Ureter (tissue), 1 donor: Measurements from ENCODE around the gene GADD45B. TPM values are rescaled to one million over a fixed set of nuclear protein-coding genes. Genes with fewer than 3 reads are reported as not detected.
"Not testable (repeated sequence)": the region's sequence is repeated elsewhere in the genome, so short reads cannot be mapped to it uniquely, and the experiment has no call there.

Source experiments
- DNase-seq: peaks from one replicate; pipeline ENCODE4 v3.0.0-alpha.2; 2020; ENCODE audit warnings: low spot score
- total RNA-seq: library from RNA; stranded (reverse); gene quantifications from one replicate; pipeline ENCODE4 v1.2.4, GENCODE V29; 2023
- donor health status: DM: yes; HTN: yes; CAD: no.

GADD45B gene
- total RNA-seq, 1 donor from 2014 or later, result 55.3 TPM

GRCh38 chr19:2514981-2515518 lies 39.1 kb downstream of the GADD45B start:
- DNase-seq, result no peak

GRCh38 chr19:2516727-2517126 lies 40.8 kb downstream of the GADD45B start:
- no peak for DNase-seq

DNA sequence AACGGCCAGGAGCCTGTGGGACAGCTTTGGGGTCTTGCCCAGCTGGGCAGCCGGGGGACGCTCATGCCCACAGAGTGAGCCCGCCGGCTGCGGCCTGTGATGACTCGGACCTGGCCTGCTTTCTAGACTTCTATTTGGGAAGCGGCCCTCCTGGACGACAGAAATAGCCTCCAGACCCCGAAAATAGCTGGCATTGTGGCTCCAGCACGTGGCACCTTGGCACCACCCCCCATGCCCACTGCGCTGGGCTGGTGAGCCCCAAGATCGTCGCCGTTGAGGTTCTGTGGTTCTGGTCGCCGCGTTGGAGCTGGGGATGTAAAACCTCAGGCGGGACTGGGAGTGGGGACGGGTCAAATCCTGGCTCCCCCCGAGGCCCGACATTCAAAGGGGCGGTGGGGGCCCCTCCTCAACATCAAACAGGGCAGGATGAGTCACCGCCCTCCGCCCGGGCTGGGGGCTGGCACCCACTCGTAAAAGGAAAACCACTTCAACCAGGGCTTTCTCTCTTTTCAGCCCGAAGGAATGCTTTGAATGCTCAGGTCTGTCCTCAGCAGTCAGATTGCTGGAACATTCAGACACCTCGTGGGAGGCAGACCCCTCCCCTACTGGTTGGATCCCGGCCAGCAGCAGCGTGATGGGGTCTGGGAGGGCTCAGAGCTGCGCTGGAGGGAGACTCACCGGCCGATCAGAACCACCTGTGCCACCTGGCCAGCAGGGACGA lies 42.1 kb downstream of the GADD45B start:
- DNase-seq, result no peak

- not testable (repeated sequence) for DNase-seq
These were observed 42.9 kb downstream of the GADD45B start for GRCh38 chr19:2518856-2519255.

- no peak for DNase-seq
These were observed 43.6 kb downstream of the GADD45B start for GRCh38 chr19:2519482-2519881.

DNA sequence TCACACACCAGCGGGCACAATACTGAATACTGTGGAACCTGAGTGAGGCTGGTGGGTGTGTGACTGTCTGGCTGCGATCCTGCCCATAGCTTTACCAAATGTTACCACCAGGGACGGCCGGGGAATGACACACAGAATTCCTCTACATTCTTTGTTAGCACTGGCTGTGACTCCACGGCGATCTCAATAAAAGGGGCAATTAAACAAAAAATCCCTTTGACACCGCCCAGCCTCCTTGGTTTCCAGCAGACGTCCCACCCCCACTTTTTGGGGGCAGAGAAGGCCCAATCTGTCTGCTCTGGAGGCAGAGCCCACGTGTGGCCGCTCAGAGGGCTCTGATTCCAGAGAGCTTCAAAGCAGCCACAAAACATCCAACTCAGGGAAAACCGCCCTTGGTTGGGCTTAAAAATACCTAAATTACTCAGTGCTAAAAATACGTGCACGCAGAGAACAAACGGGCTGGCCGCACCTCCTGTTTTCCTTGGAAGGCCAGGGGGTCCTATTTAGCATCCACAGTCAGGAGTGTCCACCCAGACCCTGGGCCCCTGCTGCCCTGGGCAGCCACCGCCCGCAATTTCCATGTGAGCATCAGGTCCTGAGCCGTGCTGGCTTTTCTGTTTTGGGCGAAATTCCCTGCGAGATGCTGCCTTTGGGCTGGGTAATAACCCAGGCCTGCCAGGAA lies 47.8 kb downstream of the GADD45B start:
- DNase-seq, result no peak

DNA sequence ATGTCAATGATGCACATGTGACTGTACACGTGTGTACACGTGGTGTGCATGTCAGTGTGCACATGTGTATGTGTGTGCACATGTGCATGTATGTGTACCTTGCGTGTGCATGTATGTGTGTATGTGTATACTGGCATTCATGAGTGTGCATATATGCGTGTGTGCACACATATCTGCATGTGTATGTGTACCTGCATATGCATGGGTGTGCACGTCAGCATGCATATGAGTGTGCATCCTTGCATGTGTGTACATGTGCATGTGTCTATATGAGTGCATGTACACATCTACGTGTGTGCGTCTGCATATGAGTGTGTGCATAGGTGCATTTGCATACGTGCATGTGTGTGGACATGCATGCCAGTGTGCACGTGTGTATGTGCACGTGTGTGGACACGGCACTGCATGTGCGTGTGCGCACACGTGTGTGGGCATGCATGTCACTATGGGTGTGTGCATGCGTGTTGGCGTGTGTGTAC lies 48.5 kb downstream of the GADD45B start:
- no peak for DNase-seq

DNA sequence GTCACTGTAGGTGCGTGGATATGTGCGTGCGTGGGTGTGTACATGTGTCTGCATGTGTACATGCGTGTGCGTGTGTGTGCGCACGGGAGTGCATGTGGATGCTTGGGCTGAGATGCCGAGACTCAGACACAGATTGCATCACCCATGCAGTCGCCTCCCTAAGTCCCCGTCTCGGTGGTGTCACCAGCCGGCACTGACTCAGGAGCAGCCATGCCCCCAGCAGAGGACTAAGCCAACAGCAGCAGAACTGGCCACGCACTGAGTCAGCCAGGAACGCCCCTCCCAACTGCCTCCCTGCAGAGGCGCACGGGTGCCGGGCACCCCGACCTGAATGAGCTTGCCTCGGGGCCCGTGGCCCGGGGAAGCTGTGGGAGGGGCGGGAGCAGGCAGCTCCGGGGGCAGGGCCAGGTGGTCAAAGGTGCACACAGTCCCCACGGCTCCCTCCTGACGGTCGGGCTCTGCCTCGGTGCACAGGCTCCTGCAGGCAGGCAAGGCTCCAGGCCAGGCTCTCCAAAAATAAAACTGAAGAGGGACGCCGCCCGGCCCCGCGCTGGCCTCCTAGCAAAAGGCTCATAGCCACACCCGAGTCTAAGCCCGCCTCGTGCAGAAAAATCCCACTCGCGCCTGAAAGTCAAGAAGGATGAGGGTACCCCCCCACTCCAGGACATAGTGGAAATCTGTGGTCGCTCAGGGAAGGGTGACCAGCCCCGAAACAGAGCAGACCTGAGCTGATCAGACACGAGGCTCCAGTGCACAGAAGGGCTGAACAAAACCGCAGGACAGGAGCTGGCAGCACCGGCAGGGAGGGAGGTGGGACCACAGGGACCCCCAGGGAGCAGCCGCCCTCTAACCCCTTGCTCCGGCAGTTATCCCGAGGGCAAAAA lies 49.2 kb downstream of the GADD45B start:
- peak; percentile 74 for DNase-seq

GRCh38 chr19:2527171-2527570 lies 51.2 kb downstream of the GADD45B start:
- DNase-seq, result no peak

- DNase-seq, result no peak
These were observed 51.8 kb downstream of the GADD45B start for GRCh38 chr19:2527686-2528085.

Other genes with a start within 250 kb of the GADD45B start
- gene PLEKHJ1, start 239.8 kb upstream of the GADD45B start, total RNA-seq, result 52.0 TPM
- gene SF3A2, start 239.3 kb upstream of the GADD45B start, total RNA-seq, result 65.8 TPM
- 1.3 TPM for gene AMH, start 226.8 kb upstream of the GADD45B start, total RNA-seq
- 0.49 TPM for gene JSRP1, start 219.7 kb upstream of the GADD45B start, total RNA-seq
- 0.99 TPM for gene PEAK3, start 194.0 kb upstream of the GADD45B start, total RNA-seq
- gene LINGO3, start 168.0 kb upstream of the GADD45B start, total RNA-seq, result not detected
- 85.0 TPM for gene LSM7, start 147.5 kb upstream of the GADD45B start, total RNA-seq
- 70.3 TPM for gene SPPL2B, start 147.4 kb upstream of the GADD45B start, total RNA-seq
- gene TMPRSS9, start 115.9 kb upstream of the GADD45B start, total RNA-seq, result not detected
- gene TIMM13, start 48.5 kb upstream of the GADD45B start, total RNA-seq, result 87.0 TPM
- 27.5 TPM for gene LMNB2, start 19.2 kb upstream of the GADD45B start, total RNA-seq
- 6.2 TPM for gene GNG7, start 226.6 kb downstream of the GADD45B start, total RNA-seq
- gene DIRAS1, start 245.2 kb downstream of the GADD45B start, total RNA-seq, result 1.6 TPM